SU-DHL-6 (cell line): ENCODE measurements around the gene PRLR.

Experiments
- H2AFZ ChIP-seq: fragments of 200-600 bp; sonication (generic); 2 replicates; pipeline ENCODE4 v1.6.1; 2014; ENCODE audit warnings: low read depth, mild to moderate bottlenecking, moderate library complexity, mixed read lengths, antibody characterized with exemption, low read length; ENCODE audit not compliant: severe bottlenecking
- H3F3A ChIP-seq: fragments of 200-600 bp; shearing (Covaris generic); 2 replicates; pipeline ENCODE4 v1.6.0; 2016; ENCODE audit warnings: antibody characterized with exemption, mild to moderate bottlenecking; ENCODE audit not compliant: insufficient read depth
- H3K27ac ChIP-seq: fragments of 200-600 bp; sonication (generic); 2 replicates; pipeline ENCODE4 v1.5.1; 2016; ENCODE audit warnings: low read depth, mild to moderate bottlenecking, low read length, moderate library complexity, mixed read lengths
- H3K27me3 ChIP-seq: fragments of 200-600 bp; sonication (generic), shearing (Covaris generic); 2 replicates; pipeline ENCODE4 v1.6.0; 2014; ENCODE audit warnings: mild to moderate bottlenecking, low read length
- H3K36me3 ChIP-seq: fragments of 200-600 bp; sonication (generic); 2 replicates; pipeline ENCODE4 v1.6.1; 2014; ENCODE audit warnings: mild to moderate bottlenecking, low read length, mixed read lengths
- H3K4me2 ChIP-seq: fragments of 300-600, 200-600 bp; shearing (Covaris generic), sonication (generic); 2 replicates; pipeline ENCODE4 v1.6.0; 2014; ENCODE audit warnings: low read length, low read depth, mild to moderate bottlenecking; ENCODE audit not compliant: poor library complexity, severe bottlenecking
- H3K4me3 ChIP-seq: fragments of 200-600 bp; sonication (generic); 2 replicates; pipeline ENCODE4 v1.5.1; 2014; ENCODE audit warnings: antibody characterized with exemption, low read length, mild to moderate bottlenecking, mixed read lengths; ENCODE audit not compliant: insufficient read depth, poor library complexity, severe bottlenecking
- H3K79me2 ChIP-seq: fragments of 200-600 bp; sonication (generic); 2 replicates; pipeline ENCODE4 v1.6.1; 2014; ENCODE audit warnings: mild to moderate bottlenecking, low read length, moderate library complexity; ENCODE audit not compliant: insufficient read depth
- H3K9ac ChIP-seq: fragments of 200-600 bp; sonication (generic); 2 replicates; pipeline ENCODE4 v1.7.0; 2014; ENCODE audit warnings: mild to moderate bottlenecking, low read length
- H3K9me2 ChIP-seq: fragments of 200-600 bp; sonication (generic); replicated peaks from 2 replicates; pipeline ENCODE4 v1.6.1; 2014; ENCODE audit warnings: low read length; ENCODE audit not compliant: insufficient read depth
- H3K9me3 ChIP-seq: fragments of 200-600 bp; sonication (generic); 2 replicates; pipeline ENCODE4 v1.6.1; 2014; ENCODE audit warnings: low read length, mixed read lengths; ENCODE audit not compliant: insufficient read depth
- H4K20me1 ChIP-seq: fragments of 200-600 bp; sonication (generic); 2 replicates; pipeline ENCODE4 v1.6.1; 2014; ENCODE audit warnings: low read depth, mild to moderate bottlenecking, antibody characterized with exemption, low read length, moderate library complexity, mixed read lengths
- EZH2phosphoT487 ChIP-seq: fragments of 200-600 bp; sonication (generic), shearing (Covaris generic); conservative IDR thresholded peaks from 2 replicates; pipeline ENCODE4 v1.6.1; 2018; ENCODE audit warnings: mild to moderate bottlenecking, antibody characterized with exemption, low read length, moderate library complexity, mixed read lengths
- TF ChIP-seq, protein P1 (sequence below): fragments of 200-600 bp; sonication (generic); IDR thresholded peaks from one replicate; pipeline ENCODE4 v1.5.1; 2017; ENCODE audit warnings: antibody characterized with exemption, mild to moderate bottlenecking, low read length, moderate library complexity; ENCODE audit not compliant: insufficient read depth, poor library complexity, severe bottlenecking

The PRLR gene

DNA sequence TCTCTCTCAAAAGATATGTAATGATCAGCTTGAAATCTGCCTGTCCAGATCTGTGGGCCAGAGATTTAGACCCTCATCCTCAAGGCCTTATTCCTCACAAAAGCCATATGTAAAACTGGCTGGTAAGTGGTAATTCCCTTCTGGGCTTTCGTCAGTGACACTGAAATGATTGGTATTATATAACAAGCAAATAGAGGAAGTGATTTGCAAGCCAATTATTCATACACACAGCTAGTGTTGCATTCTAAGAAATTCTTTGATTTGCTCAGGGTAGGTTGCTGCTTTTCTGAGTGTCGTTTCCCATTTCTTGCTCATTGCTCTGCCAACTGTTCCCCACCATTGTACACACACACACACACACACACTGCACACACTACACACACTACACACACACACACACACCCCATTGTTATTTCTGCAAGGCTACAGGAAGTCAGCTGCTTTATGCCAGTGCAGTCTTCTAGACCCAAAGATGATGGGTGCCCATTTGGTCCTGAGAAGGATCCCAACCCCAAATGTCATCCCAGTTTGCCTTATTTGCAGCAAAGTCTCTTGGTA, 76.8 kb downstream of the PRLR start:
- no peaks in the 10 kb centered on the region for H3K9me2 ChIP-seq
- H3K36me3 ChIP-seq = no peaks in the 10 kb centered on the region
- TF ChIP-seq, protein P1, sequence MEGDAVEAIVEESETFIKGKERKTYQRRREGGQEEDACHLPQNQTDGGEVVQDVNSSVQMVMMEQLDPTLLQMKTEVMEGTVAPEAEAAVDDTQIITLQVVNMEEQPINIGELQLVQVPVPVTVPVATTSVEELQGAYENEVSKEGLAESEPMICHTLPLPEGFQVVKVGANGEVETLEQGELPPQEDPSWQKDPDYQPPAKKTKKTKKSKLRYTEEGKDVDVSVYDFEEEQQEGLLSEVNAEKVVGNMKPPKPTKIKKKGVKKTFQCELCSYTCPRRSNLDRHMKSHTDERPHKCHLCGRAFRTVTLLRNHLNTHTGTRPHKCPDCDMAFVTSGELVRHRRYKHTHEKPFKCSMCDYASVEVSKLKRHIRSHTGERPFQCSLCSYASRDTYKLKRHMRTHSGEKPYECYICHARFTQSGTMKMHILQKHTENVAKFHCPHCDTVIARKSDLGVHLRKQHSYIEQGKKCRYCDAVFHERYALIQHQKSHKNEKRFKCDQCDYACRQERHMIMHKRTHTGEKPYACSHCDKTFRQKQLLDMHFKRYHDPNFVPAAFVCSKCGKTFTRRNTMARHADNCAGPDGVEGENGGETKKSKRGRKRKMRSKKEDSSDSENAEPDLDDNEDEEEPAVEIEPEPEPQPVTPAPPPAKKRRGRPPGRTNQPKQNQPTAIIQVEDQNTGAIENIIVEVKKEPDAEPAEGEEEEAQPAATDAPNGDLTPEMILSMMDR = no peak
- no peak for TF ChIP-seq EZH2phosphoT487
- H4K20me1 ChIP-seq = no peaks in the 10 kb centered on the region
- no peaks in the 10 kb centered on the region for H3K79me2 ChIP-seq
- H2AFZ ChIP-seq = no peak overlapping the region
- no peaks in the 10 kb centered on the region for H3K9me3 ChIP-seq
- H3K27ac ChIP-seq = no peak overlapping the region
- H3K4me3 ChIP-seq = no peak overlapping the region
- H3K4me2 ChIP-seq = no peak overlapping the region
- no peak overlapping the region for H3K9ac ChIP-seq
- no peaks in the 10 kb centered on the region for H3K27me3 ChIP-seq
- H3F3A ChIP-seq = no peaks in the 10 kb centered on the region

DNA sequence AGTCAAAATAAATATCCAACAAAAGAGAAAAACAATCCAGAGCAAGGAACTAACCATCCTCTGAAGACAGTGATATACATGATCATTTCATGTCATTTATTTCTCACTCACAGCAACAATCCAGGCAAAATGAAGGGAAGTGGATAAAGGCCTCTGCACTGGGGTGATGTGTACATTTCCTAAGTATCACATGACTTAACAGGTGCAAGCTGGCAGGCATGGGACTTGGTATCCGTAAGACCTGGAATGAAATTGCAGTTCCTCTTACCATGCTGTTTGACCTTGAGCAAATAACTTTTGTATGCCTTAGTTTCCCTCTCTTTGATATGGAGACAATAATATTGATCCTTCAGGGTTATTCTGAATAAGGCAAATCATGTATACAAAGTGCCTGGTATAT, 77.6 kb downstream of the PRLR start:
- no peak overlapping the region for H3K27ac ChIP-seq

DNA sequence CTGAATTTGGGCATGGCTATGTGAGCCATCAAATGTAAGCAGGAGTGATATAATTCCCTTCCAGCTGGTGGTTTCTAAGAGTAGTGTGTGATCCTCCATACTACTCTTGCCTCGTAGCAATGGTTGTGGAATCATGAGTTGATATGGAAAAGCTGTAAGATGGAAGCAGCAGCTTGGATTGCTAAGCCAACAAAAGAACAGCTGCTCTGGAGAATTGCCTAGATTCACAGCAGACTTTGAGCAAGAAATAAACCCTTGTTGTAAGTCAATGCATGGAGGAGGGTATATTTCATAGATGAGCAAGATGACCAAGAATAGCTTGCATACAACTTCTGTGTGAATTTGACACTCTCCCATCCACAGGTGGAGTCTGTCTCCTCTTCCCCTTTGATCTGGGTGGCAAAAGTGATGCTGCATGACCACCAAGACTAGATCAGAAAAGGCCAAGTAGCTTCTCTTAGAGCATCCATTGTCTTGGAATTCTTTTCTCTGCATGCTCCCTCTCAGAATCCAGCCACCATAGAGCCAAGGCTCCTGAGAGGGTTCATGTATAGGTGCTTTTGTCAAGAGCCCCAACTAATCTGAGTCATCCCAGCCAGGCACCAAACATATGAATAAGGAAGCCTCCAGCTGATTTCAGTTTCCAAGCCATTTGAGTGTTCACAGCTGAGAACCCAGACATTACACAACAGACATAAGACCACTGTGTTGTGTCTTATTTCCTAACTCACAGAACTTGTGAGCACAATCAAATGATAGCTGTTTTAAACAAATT, 79.0 kb downstream of the PRLR start:
- H3F3A ChIP-seq = no peaks in the 10 kb centered on the region
- no peaks in the 10 kb centered on the region for H3K9me2 ChIP-seq
- no peak overlapping the region for H3K4me3 ChIP-seq
- no peaks in the 10 kb centered on the region for H3K27me3 ChIP-seq
- H3K9ac ChIP-seq = no peak overlapping the region
- H3K27ac ChIP-seq = no peak overlapping the region
- no peak overlapping the region for H3K4me2 ChIP-seq
- no peak for TF ChIP-seq EZH2phosphoT487
- TF ChIP-seq, protein P1 = no peak
- no peaks in the 10 kb centered on the region for H3K9me3 ChIP-seq
- H3K36me3 ChIP-seq = no peaks in the 10 kb centered on the region
- H2AFZ ChIP-seq = no peak overlapping the region
- no peaks in the 10 kb centered on the region for H4K20me1 ChIP-seq
- H3K79me2 ChIP-seq = no peaks in the 10 kb centered on the region

More for the DNA sequence above, 77.6 kb downstream of the PRLR start:
- Histone ChIP-seq H4K20me1 (no peaks in the 10 kb centered on the region), H3K4me3 (no peak overlapping the region), H2AFZ (no peak overlapping the region), H3K4me2 (no peak overlapping the region), H3K79me2 (no peaks in the 10 kb centered on the region), H3K9me3 (no peaks in the 10 kb centered on the region), H3K27me3 (no peaks in the 10 kb centered on the region), H3K36me3 (no peaks in the 10 kb centered on the region), H3F3A (no peaks in the 10 kb centered on the region), H3K9ac (no peak overlapping the region), H3K9me2 (no peaks in the 10 kb centered on the region)
- TF ChIP-seq, protein P1 = no peak
- no peak for TF ChIP-seq EZH2phosphoT487
